Measurements from ENCODE around the gene LRRC37B.
"Not testable (repeated sequence)": the region's sequence is repeated elsewhere in the genome, so short reads cannot be mapped to it uniquely, and the experiment has no call there.

Gene LRRC37B

GRCh38 chr17:32010114-32010513 is 2.9 kb downstream of the LRRC37B start:
- Histone ChIP-seq H3K9me3 (ENCODE audit: control insufficient read depth in 2 of 2, low read length in 2 of 2) (no peaks in the 10 kb centered on the region), H3K36me3 (ENCODE audit: control insufficient read depth in 2 of 2, insufficient read depth in 2 of 2, low read length in 2 of 2) (no peaks in the 10 kb centered on the region), H3K27ac (ENCODE audit: low read depth in 2 of 2, low read length in 2 of 2) (no peak overlapping the region)

GRCh38 chr17:32015245-32016013 is 8.2 kb downstream of the LRRC37B start:
- Histone ChIP-seq H3K4me3 (ENCODE audit: low read length in 2 of 2) (no peak overlapping the region), H3K4me1 (ENCODE audit: control insufficient read depth in 2 of 2, insufficient read depth in 2 of 2, low read length in 2 of 2) (peaks cover 0 to 2% of the 10 kb centered on the region in 2 donors), H3K9ac (ENCODE audit: low read depth in 1 of 2, low read length in 2 of 2) (no peak overlapping the region), H3K27ac (ENCODE audit: low read depth in 2 of 2, low read length in 2 of 2) (no peak overlapping the region), H3K36me3 (ENCODE audit: control insufficient read depth in 2 of 2, insufficient read depth in 2 of 2, low read length in 2 of 2) (peaks cover 3 to 9% of the 10 kb centered on the region in 2 donors), H3K27me3 (ENCODE audit: control insufficient read depth in 2 of 2, insufficient read depth in 2 of 2, low read length in 2 of 2) (no peaks in the 10 kb centered on the region), H3K9me3 (ENCODE audit: control insufficient read depth in 2 of 2, low read length in 2 of 2) (no peaks in the 10 kb centered on the region)

More at GRCh38 chr17:32010114-32010513, 2.9 kb downstream of the LRRC37B start:
- H3K4me3 ChIP-seq (ENCODE audit: low read length in 2 of 2) = no peak overlapping the region
- no peaks in the 10 kb centered on the region for H3K27me3 ChIP-seq (ENCODE audit: control insufficient read depth in 2 of 2, insufficient read depth in 2 of 2, low read length in 2 of 2)
- no peak overlapping the region for H3K9ac ChIP-seq (ENCODE audit: low read depth in 1 of 2, low read length in 2 of 2)
- H3K4me1 ChIP-seq (ENCODE audit: control insufficient read depth in 2 of 2, insufficient read depth in 2 of 2, low read length in 2 of 2) = peaks cover 3 to 7% of the 10 kb centered on the region in 2 donors

GRCh38 chr17:32016231-32016630 is 9.0 kb downstream of the LRRC37B start:
- no peaks in the 10 kb centered on the region for H3K9me3 ChIP-seq (ENCODE audit: control insufficient read depth in 2 of 2, low read length in 2 of 2)
- no peak overlapping the region for H3K27ac ChIP-seq (ENCODE audit: low read depth in 2 of 2, low read length in 2 of 2)
- H3K9ac ChIP-seq (ENCODE audit: low read depth in 1 of 2, low read length in 2 of 2) = no peak overlapping the region
- no peak overlapping the region for H3K4me3 ChIP-seq (ENCODE audit: low read length in 2 of 2)
- H3K27me3 ChIP-seq (ENCODE audit: control insufficient read depth in 2 of 2, insufficient read depth in 2 of 2, low read length in 2 of 2) = no peaks in the 10 kb centered on the region
- peaks cover 0 to 2% of the 10 kb centered on the region in 2 donors for H3K4me1 ChIP-seq (ENCODE audit: control insufficient read depth in 2 of 2, insufficient read depth in 2 of 2, low read length in 2 of 2)
- H3K36me3 ChIP-seq (ENCODE audit: control insufficient read depth in 2 of 2, insufficient read depth in 2 of 2, low read length in 2 of 2) = peaks cover 3 to 9% of the 10 kb centered on the region in 2 donors

GRCh38 chr17:32019228-32019627 is 12.0 kb downstream of the LRRC37B start:
- Histone ChIP-seq H3K36me3 (ENCODE audit: control insufficient read depth in 2 of 2, insufficient read depth in 2 of 2, low read length in 2 of 2) (peaks cover 3 to 15% of the 10 kb centered on the region in 2 donors), H3K4me3 (ENCODE audit: low read length in 2 of 2) (no peak overlapping the region), H3K4me1 (ENCODE audit: control insufficient read depth in 2 of 2, insufficient read depth in 2 of 2, low read length in 2 of 2) (peaks cover 0 to 2% of the 10 kb centered on the region in 2 donors), H3K9ac (ENCODE audit: low read depth in 1 of 2, low read length in 2 of 2) (no peak overlapping the region), H3K27me3 (ENCODE audit: control insufficient read depth in 2 of 2, insufficient read depth in 2 of 2, low read length in 2 of 2) (no peaks in the 10 kb centered on the region), H3K9me3 (ENCODE audit: control insufficient read depth in 2 of 2, low read length in 2 of 2) (no peaks in the 10 kb centered on the region), H3K27ac (ENCODE audit: low read depth in 2 of 2, low read length in 2 of 2) (no peak overlapping the region)

GRCh38 chr17:32020943-32021614 is 13.9 kb downstream of the LRRC37B start:
- no peaks in the 10 kb centered on the region for H3K9me3 ChIP-seq (ENCODE audit: control insufficient read depth in 2 of 2, low read length in 2 of 2)
- H3K4me3 ChIP-seq (ENCODE audit: low read length in 2 of 2) = no peak overlapping the region
- H3K9ac ChIP-seq (ENCODE audit: low read depth in 1 of 2, low read length in 2 of 2) = no peak overlapping the region
- H3K27ac ChIP-seq (ENCODE audit: low read depth in 2 of 2, low read length in 2 of 2) = no peak overlapping the region
- no peaks in the 10 kb centered on the region for H3K4me1 ChIP-seq (ENCODE audit: control insufficient read depth in 2 of 2, insufficient read depth in 2 of 2, low read length in 2 of 2)
- H3K27me3 ChIP-seq (ENCODE audit: control insufficient read depth in 2 of 2, insufficient read depth in 2 of 2, low read length in 2 of 2) = no peaks in the 10 kb centered on the region
- peaks cover 3 to 15% of the 10 kb centered on the region in 2 donors for H3K36me3 ChIP-seq (ENCODE audit: control insufficient read depth in 2 of 2, insufficient read depth in 2 of 2, low read length in 2 of 2)

GRCh38 chr17:32021615-32021955 is 14.4 kb downstream of the LRRC37B start:
- H3K27ac ChIP-seq (ENCODE audit: low read depth in 2 of 2, low read length in 2 of 2) = no peak overlapping the region
- H3K4me3 ChIP-seq (ENCODE audit: low read length in 2 of 2) = no peak overlapping the region
- peaks cover 3 to 15% of the 10 kb centered on the region in 2 donors for H3K36me3 ChIP-seq (ENCODE audit: control insufficient read depth in 2 of 2, insufficient read depth in 2 of 2, low read length in 2 of 2)
- no peak overlapping the region for H3K9ac ChIP-seq (ENCODE audit: low read depth in 1 of 2, low read length in 2 of 2)
- H3K27me3 ChIP-seq (ENCODE audit: control insufficient read depth in 2 of 2, insufficient read depth in 2 of 2, low read length in 2 of 2) = no peaks in the 10 kb centered on the region
- H3K9me3 ChIP-seq (ENCODE audit: control insufficient read depth in 2 of 2, low read length in 2 of 2) = no peaks in the 10 kb centered on the region
- H3K4me1 ChIP-seq (ENCODE audit: control insufficient read depth in 2 of 2, insufficient read depth in 2 of 2, low read length in 2 of 2) = no peaks in the 10 kb centered on the region

- not testable (repeated sequence) for H3K4me1 ChIP-seq (ENCODE audit: control insufficient read depth in 2 of 2, insufficient read depth in 2 of 2, low read length in 2 of 2); H3K9ac ChIP-seq (ENCODE audit: low read depth in 1 of 2, low read length in 2 of 2); H3K27me3 ChIP-seq (ENCODE audit: control insufficient read depth in 2 of 2, insufficient read depth in 2 of 2, low read length in 2 of 2); H3K4me3 ChIP-seq (ENCODE audit: low read length in 2 of 2); H3K27ac ChIP-seq (ENCODE audit: low read depth in 2 of 2, low read length in 2 of 2); H3K9me3 ChIP-seq (ENCODE audit: control insufficient read depth in 2 of 2, low read length in 2 of 2)
- peaks cover 3 to 15% of the 10 kb centered on the region in 2 donors for H3K36me3 ChIP-seq (ENCODE audit: control insufficient read depth in 2 of 2, insufficient read depth in 2 of 2, low read length in 2 of 2)
These were observed 15.4 kb downstream of the LRRC37B start for GRCh38 chr17:32022554-32022953.

- H3K9ac ChIP-seq (ENCODE audit: low read depth in 1 of 2, low read length in 2 of 2); H3K27ac ChIP-seq (ENCODE audit: low read depth in 2 of 2, low read length in 2 of 2); H3K27me3 ChIP-seq (ENCODE audit: control insufficient read depth in 2 of 2, insufficient read depth in 2 of 2, low read length in 2 of 2); H3K36me3 ChIP-seq (ENCODE audit: control insufficient read depth in 2 of 2, insufficient read depth in 2 of 2, low read length in 2 of 2); H3K4me3 ChIP-seq (ENCODE audit: low read length in 2 of 2); H3K9me3 ChIP-seq (ENCODE audit: control insufficient read depth in 2 of 2, low read length in 2 of 2); H3K4me1 ChIP-seq (ENCODE audit: control insufficient read depth in 2 of 2, insufficient read depth in 2 of 2, low read length in 2 of 2): not testable (repeated sequence)
These were observed 20.1 kb downstream of the LRRC37B start for GRCh38 chr17:32027271-32027670.

- Histone ChIP-seq H3K9ac (ENCODE audit: low read depth in 1 of 2, low read length in 2 of 2) (no peak overlapping the region), H3K27ac (ENCODE audit: low read depth in 2 of 2, low read length in 2 of 2) (no peak overlapping the region), H3K9me3 (ENCODE audit: control insufficient read depth in 2 of 2, low read length in 2 of 2) (no peaks in the 10 kb centered on the region), H3K4me1 (ENCODE audit: control insufficient read depth in 2 of 2, insufficient read depth in 2 of 2, low read length in 2 of 2) (no peaks in the 10 kb centered on the region), H3K36me3 (ENCODE audit: control insufficient read depth in 2 of 2, insufficient read depth in 2 of 2, low read length in 2 of 2) (peaks cover 0 to 13% of the 10 kb centered on the region in 2 donors), H3K4me3 (ENCODE audit: low read length in 2 of 2) (no peak overlapping the region), H3K27me3 (ENCODE audit: control insufficient read depth in 2 of 2, insufficient read depth in 2 of 2, low read length in 2 of 2) (no peaks in the 10 kb centered on the region)
These were observed 26.0 kb downstream of the LRRC37B start for GRCh38 chr17:32033223-32033622.

- peaks cover 0 to 13% of the 10 kb centered on the region in 2 donors for H3K36me3 ChIP-seq (ENCODE audit: control insufficient read depth in 2 of 2, insufficient read depth in 2 of 2, low read length in 2 of 2)
- not testable (repeated sequence) for H3K4me3 ChIP-seq (ENCODE audit: low read length in 2 of 2)
These were observed 26.6 kb downstream of the LRRC37B start for GRCh38 chr17:32033812-32034211.

More at GRCh38 chr17:32033812-32034211, 26.6 kb downstream of the LRRC37B start:
- not testable (repeated sequence) for H3K27ac ChIP-seq (ENCODE audit: low read depth in 2 of 2, low read length in 2 of 2); H3K27me3 ChIP-seq (ENCODE audit: control insufficient read depth in 2 of 2, insufficient read depth in 2 of 2, low read length in 2 of 2); H3K9ac ChIP-seq (ENCODE audit: low read depth in 1 of 2, low read length in 2 of 2); H3K4me1 ChIP-seq (ENCODE audit: control insufficient read depth in 2 of 2, insufficient read depth in 2 of 2, low read length in 2 of 2); H3K9me3 ChIP-seq (ENCODE audit: control insufficient read depth in 2 of 2, low read length in 2 of 2)
